NOMO-1 treated with DMSO at 0.1 percent for 48 hours (cell line): ENCODE data around the gene KRTAP5-11.
A peak's percentile ranks its signal among the peaks of the same experiment; 100 is the strongest.
"Not testable (repeated sequence)": the region's sequence is repeated elsewhere in the genome, so short reads cannot be mapped to it uniquely, and the experiment has no call there.

Source experiments
- DNase-seq: peaks from one replicate; lab custom pipeline; 2025; ENCODE audit not compliant: unreplicated experiment; lab: John Stamatoyannopoulos, UW

KRTAP5-11 gene

GRCh38 chr11:71581826-71582225 is 849 bp downstream of the KRTAP5-11 start:
- DNase-seq: no peak

- no peak for DNase-seq
Measured at GRCh38 chr11:71580057-71581003, 2.3 kb downstream of the KRTAP5-11 start.

GRCh38 chr11:71579513-71579912 is 3.2 kb downstream of the KRTAP5-11 start:
- not testable (repeated sequence) for DNase-seq

- no peak for DNase-seq
Measured at GRCh38 chr11:71577469-71578004, 5.1 kb downstream of the KRTAP5-11 start.

- DNase-seq: not testable (repeated sequence)
Measured at GRCh38 chr11:71576688-71577465, 5.8 kb downstream of the KRTAP5-11 start.

- no peak for DNase-seq
Measured at GRCh38 chr11:71575723-71576424, 6.8 kb downstream of the KRTAP5-11 start.

GRCh38 chr11:71574418-71574817 is 8.3 kb downstream of the KRTAP5-11 start:
- no peak for DNase-seq

GRCh38 chr11:71572811-71573210 is 9.9 kb downstream of the KRTAP5-11 start:
- no peak for DNase-seq

GRCh38 chr11:71571101-71571850 is 11.4 kb downstream of the KRTAP5-11 start:
- DNase-seq: not testable (repeated sequence)

- DNase-seq: no peak
Measured at GRCh38 chr11:71568704-71569349, 13.8 kb downstream of the KRTAP5-11 start.

- DNase-seq: not testable (repeated sequence)
Measured at GRCh38 chr11:71567633-71568032, 15.0 kb downstream of the KRTAP5-11 start.

- not testable (repeated sequence) for DNase-seq
Measured at GRCh38 chr11:71566626-71567599, 15.8 kb downstream of the KRTAP5-11 start.

- no peak for DNase-seq
Measured at GRCh38 chr11:71566081-71566620, 16.5 kb downstream of the KRTAP5-11 start.

- DNase-seq: no peak
Measured at GRCh38 chr11:71565263-71565662, 17.4 kb downstream of the KRTAP5-11 start, which contains the start of gene KRTAP5-10. Gene KRTAP5-10 (plus strand): TSS chr11:71565563. CDS start chr11:71565588, 25 bp downstream.

GRCh38 chr11:71564430-71564829 is 18.2 kb downstream of the KRTAP5-11 start:
- no peak for DNase-seq

GRCh38 chr11:71563406-71563805 is 19.3 kb downstream of the KRTAP5-11 start:
- DNase-seq: peak; percentile 28

- no peak for DNase-seq
Measured at GRCh38 chr11:71562120-71562519, 20.6 kb downstream of the KRTAP5-11 start.

- DNase-seq: no peak
Measured at GRCh38 chr11:71558996-71559395, 23.7 kb downstream of the KRTAP5-11 start.
